HG02943 (cell line): ENCODE results near the gene PAGR1.
"Not testable (repeated sequence)": the region's sequence is repeated elsewhere in the genome, so short reads cannot be mapped to it uniquely, and the experiment has no call there.

Source experiments
- ATAC-seq: cut with Tn5 transposase; IDR thresholded peaks from one replicate; pipeline ENCODE4 v1.9.1; 2021; ENCODE audit warnings: mild to moderate bottlenecking, low read depth, moderate library complexity; ENCODE audit not compliant: unreplicated experiment

PAGR1 gene

GRCh38 chr16:29815793-29816693, at the start of gene PAGR1:
TSS of gene PAGR1 (plus strand) at chr16:29816152. CDS start at chr16:29816526, 374 bp downstream.
- ATAC-seq, result peak; percentile 66

DNA sequence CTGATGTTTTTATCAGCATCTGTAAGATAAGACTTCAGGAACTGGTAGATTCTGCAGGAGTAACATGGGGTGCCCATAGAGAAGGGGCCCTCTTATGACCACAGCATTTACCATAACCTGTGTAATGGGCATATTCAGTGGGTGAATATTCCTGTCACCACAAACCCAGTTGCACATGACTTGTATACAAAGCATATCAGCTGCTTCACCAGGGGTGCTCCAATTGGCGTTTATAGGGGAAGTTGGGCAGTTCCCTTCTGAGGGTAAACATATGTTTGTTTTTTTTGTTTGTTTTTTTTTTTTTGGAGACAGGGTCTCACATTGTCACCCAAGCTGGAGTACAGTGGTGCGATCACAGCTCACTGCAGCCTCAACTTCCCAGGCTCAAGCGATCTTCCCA, 49.4 kb upstream of the PAGR1 start:
- no peak for ATAC-seq

DNA sequence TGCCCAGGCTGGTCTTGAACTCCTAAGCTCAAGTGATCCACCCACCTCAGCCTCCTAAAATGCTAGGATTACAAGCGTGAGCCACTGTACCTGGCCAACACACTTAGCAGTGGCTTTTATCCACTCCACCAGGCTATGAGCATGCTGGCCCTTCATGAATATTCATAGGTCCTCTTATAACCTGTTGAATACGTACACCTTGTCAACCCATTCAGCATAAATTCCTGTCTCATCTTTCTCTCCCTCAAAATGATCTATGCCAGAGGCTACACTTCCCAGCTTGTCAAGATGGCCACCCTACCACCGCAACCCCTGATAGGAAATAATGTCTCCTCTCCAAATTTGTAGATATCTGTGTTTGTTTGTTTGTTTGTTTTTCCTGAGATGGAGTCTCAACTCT, 48.9 kb upstream of the PAGR1 start:
- ATAC-seq, result no peak

GRCh38 chr16:29769507-29769906, 46.4 kb upstream of the PAGR1 start:
- ATAC-seq, result no peak

GRCh38 chr16:29770250-29770929, 45.6 kb upstream of the PAGR1 start:
- ATAC-seq, result no peak

- not testable (repeated sequence) for ATAC-seq
Measured at GRCh38 chr16:29772330-29772729, 43.6 kb upstream of the PAGR1 start.

GRCh38 chr16:29774730-29775129, 41.2 kb upstream of the PAGR1 start:
- ATAC-seq, result no peak

DNA sequence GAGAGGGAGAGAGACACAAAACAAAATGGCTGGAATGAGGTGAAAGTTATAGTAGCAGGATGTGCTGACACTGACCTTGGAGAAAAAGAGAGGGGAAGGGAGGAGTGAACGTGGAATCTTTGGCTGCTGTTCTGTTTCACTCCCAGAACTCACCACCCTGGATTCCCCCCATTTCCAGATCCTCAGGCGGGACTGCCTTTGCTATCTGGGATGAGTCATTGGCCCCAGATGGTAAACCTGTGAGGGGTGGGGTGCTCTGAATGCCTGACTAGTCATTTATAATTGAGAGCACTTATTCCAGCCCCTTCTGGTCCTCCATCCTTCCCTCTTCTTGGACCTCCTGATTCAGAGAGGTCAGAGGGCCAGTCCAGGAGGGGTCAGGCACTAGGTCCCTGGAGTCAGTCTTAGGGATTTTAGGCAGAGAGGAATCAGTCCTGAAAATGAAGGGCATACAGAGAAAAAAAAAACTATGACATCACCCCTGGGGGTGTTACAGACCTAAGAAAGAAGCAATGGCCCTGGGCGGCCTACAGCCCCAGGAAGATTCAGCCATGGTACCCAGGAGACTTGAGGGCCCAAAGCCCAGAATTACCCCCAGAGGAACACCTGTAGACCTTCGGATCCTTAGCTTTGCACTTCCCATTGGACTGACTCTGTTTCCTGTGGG, 40.1 kb upstream of the PAGR1 start:
- ATAC-seq, result no peak

- no peak for ATAC-seq
Measured at GRCh38 chr16:29777576-29778350, 38.2 kb upstream of the PAGR1 start, which contains the start of gene ZG16. TSS of gene ZG16 (plus strand) at chr16:29778256. CDS start at chr16:29779267, 1,011 bp downstream.

DNA sequence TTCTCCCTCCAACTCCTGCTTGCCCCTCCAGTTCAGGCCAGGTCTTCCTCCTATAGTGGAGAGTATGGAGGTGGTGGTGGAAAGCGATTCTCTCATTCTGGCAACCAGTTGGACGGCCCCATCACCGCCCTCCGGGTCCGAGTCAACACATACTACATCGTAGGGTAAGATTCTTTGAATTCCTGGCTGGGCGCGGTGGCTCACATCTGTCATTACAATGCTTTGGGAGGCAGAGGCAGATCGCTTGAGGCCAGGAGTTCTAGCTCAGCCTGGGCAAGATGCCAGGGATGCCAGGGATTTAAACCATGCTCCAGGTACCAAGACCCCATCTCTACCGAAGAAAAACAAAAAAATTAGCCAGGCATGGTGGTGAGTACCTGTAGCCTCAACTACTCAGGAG, 36.5 kb upstream of the PAGR1 start:
- no peak for ATAC-seq

- ATAC-seq, result not testable (repeated sequence)
Measured at GRCh38 chr16:29783094-29783953, 32.6 kb upstream of the PAGR1 start.

- ATAC-seq, result no peak
Measured at GRCh38 chr16:29784157-29784556, 31.8 kb upstream of the PAGR1 start.

DNA sequence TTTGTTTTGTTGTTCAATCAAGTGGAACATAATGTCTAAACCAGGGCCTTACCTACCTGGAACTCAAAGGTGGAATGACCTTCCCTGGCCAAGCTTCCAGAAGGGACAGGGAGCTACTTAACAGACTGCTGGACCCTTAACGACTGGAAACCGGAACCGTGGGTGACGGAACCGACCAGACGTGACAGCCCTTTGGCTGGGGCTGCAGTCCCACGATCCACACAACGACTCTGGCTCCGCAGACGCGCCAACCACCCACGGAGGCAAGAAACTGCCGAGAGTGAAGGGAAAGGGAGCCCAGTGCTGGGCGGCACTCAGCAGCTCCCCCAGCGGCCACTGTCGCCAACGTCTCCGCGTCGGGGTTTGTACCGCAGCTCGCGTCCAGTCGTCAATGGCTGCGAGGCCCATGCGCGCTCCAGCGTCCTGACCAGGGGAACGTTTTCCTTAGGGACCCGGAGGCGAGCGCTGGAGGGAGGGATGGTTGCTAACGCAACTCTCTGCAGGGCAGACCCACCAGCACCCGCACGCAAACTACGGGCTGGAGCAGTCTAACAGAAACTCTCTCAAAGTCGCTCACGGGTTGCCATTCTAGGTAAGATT, 31.0 kb upstream of the PAGR1 start:
- no peak for ATAC-seq

- ATAC-seq, result not testable (repeated sequence)
Measured at GRCh38 chr16:29787155-29787554, 28.8 kb upstream of the PAGR1 start.

GRCh38 chr16:29789775-29790182, 26.2 kb upstream of the PAGR1 start:
- no peak for ATAC-seq

DNA sequence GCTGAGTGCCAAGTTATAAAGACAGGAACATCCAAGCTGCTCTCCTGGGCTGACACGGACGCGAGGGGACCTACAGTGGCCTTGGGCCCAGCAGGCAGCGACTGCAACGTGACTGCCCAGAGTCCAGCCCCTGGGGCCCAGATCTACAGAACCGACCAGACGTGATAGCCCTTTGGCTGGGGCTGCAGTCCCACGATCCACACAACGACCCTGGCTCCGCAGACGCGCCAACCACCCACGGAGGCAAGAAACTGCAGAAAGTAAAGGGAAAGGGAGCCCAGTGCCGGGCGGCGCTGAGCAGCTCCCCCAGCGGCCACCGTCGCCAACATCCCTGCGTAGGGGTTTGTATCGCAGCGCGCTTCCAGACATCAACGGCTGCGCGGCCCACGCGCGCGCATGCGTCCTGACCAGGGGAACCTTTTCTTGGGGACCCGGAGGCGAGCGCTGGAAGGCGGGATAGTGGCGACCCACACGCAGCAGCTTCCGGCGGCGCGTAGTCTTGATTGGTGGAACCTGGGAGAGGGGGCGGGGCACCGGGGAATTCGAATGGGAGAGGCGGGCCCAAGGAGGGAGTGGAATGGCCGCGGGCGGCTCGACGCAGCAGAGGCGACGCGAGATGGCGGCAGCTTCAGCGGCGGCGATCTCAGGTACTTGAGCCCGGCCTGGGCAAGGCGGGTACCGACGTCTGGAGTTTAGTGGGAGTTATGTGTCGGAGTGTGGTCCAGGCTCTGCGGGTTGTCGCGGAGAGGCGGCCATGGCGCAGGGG, 25.6 kb upstream of the PAGR1 start, which contains the start of gene KIF22:
Gene KIF22 (plus strand): TSS at position 569 of the 766 bp plus-strand sequence. CDS start 9 bp downstream, at position 578.
- peak; percentile 90 for ATAC-seq

GRCh38 chr16:29790949-29791844, 24.8 kb upstream of the PAGR1 start:
- peak; percentile 5 for ATAC-seq
